ENCODE results near the gene FAM149A. TPM values are rescaled to one million over a fixed set of nuclear protein-coding genes. Genes with fewer than 3 reads are reported as not detected.

The FAM149A gene
- total and polyA plus RNA-seq, 4 donors = 12.0 to 27.1 (median 15.0) TPM

GRCh38 chr4:186074189-186074588, 30.3 kb upstream of the FAM149A start:
- WGBS = 83% methylated on average over 7 of the region's 7 CpGs

GRCh38 chr4:186078981-186079638, 25.4 kb upstream of the FAM149A start:
- Histone ChIP-seq H3K36me3 (ENCODE audit: control insufficient read depth in 4 of 4, insufficient read depth in 3 of 4, low read depth in 1 of 4, low read length in 3 of 4) (peaks cover 0 to 26% (median 2%) of the 10 kb centered on the region in 4 donors), H3K27me3 (ENCODE audit: control insufficient read depth in 4 of 4, insufficient read depth in 4 of 4, low read length in 3 of 4) (no peaks in the 10 kb centered on the region), H3K27ac (ENCODE audit: low read depth in 1 of 2, low read length in 2 of 2) (no peak overlapping the region), H3K4me3 (ENCODE audit: low read depth in 1 of 3, low read length in 3 of 3) (no peak overlapping the region), H3K4me1 (ENCODE audit: control insufficient read depth in 4 of 4, insufficient read depth in 4 of 4, low read length in 3 of 4) (no peaks in the 10 kb centered on the region), H3K9me3 (ENCODE audit: control insufficient read depth in 4 of 4, low read length in 3 of 4) (no peaks in the 10 kb centered on the region), H3K9ac (ENCODE audit: low read depth in 1 of 2, low read length in 2 of 2) (no peak overlapping the region)
- TF ChIP-seq ATF3 (IDR thresholded peaks at IDR 0.05) (no peak), TAF1 (conservative IDR thresholded peaks at IDR 0.05) (no peak), ZBTB33 (IDR thresholded peaks at IDR 0.05) (no peak), FOXA2 (IDR thresholded peaks at IDR 0.05) (no peak), REST (IDR thresholded peaks at IDR 0.05) (no peak), RXRA (IDR thresholded peaks at IDR 0.05) (no peak), FOXA1 (IDR thresholded peaks at IDR 0.05) (no peak), CTCF (IDR thresholded peaks at IDR 0.05; ENCODE audit: low read depth, low read length, missing input control) (no peak), HNF4A (conservative IDR thresholded peaks at IDR 0.05) (no peak), GABPA (IDR thresholded peaks at IDR 0.05 in 1 of 2, conservative IDR thresholded peaks at IDR 0.05 in 1 of 2) (no peak), MAX (IDR thresholded peaks at IDR 0.05) (no peak)
- DNase-seq (ENCODE audit: low spot score) = no peak
- WGBS = 83% methylated on average over 11 of the region's 11 CpGs

More at GRCh38 chr4:186074189-186074588, 30.3 kb upstream of the FAM149A start:
- Histone ChIP-seq H3K4me1 (ENCODE audit: control insufficient read depth in 4 of 4, insufficient read depth in 4 of 4, low read length in 3 of 4) (peaks cover 0 to 7% (median 6%) of the 10 kb centered on the region in 4 donors), H3K9me3 (ENCODE audit: control insufficient read depth in 4 of 4, low read length in 3 of 4) (no peaks in the 10 kb centered on the region), H3K36me3 (ENCODE audit: control insufficient read depth in 4 of 4, insufficient read depth in 3 of 4, low read depth in 1 of 4, low read length in 3 of 4) (peaks cover 0 to 9% (median 1%) of the 10 kb centered on the region in 4 donors), H3K27ac (ENCODE audit: low read depth in 1 of 2, low read length in 2 of 2) (no peak overlapping the region), H3K27me3 (ENCODE audit: control insufficient read depth in 4 of 4, insufficient read depth in 4 of 4, low read length in 3 of 4) (no peaks in the 10 kb centered on the region), H3K4me3 (ENCODE audit: low read depth in 1 of 3, low read length in 3 of 3) (no peak overlapping the region), H3K9ac (ENCODE audit: low read depth in 1 of 2, low read length in 2 of 2) (no peak overlapping the region)
- DNase-seq (ENCODE audit: low spot score) = no peak
- TF ChIP-seq ATF3 (IDR thresholded peaks at IDR 0.05) (no peak), HNF4A (conservative IDR thresholded peaks at IDR 0.05) (no peak), ZBTB33 (IDR thresholded peaks at IDR 0.05) (no peak), FOXA2 (IDR thresholded peaks at IDR 0.05) (no peak), FOXA1 (IDR thresholded peaks at IDR 0.05) (no peak), MAX (IDR thresholded peaks at IDR 0.05) (no peak), GABPA (IDR thresholded peaks at IDR 0.05 in 1 of 2, conservative IDR thresholded peaks at IDR 0.05 in 1 of 2) (no peak), HNF4G (IDR thresholded peaks at IDR 0.05) (no peak)

Data from liver (tissue), 9 donors.